Mesendoderm (in vitro differentiated cells): Measurements from ENCODE around the gene ARHGAP22.

Experiments
- DNase-seq: peaks from one replicate; pipeline ENCODE4 v3.0.0; 2013
- H2AK5ac ChIP-seq: 2 replicates; pipeline ENCODE4 v1.6.1; 2013; ENCODE audit warnings: low read length, inconsistent platforms
- H2BK120ac ChIP-seq: 2 replicates; pipeline ENCODE4 v1.6.1; 2013; ENCODE audit warnings: low read depth, mild to moderate bottlenecking, low read length, moderate library complexity, mixed read lengths
- H2BK15ac ChIP-seq: replicated peaks from 2 replicates; pipeline ENCODE4 v1.6.1; 2013; ENCODE audit warnings: low read depth, mild to moderate bottlenecking, moderate library complexity
- H2BK5ac ChIP-seq: 2 replicates; pipeline ENCODE4 v1.6.1; 2013; ENCODE audit warnings: low read length, inconsistent platforms
- H3K18ac ChIP-seq: 2 replicates; pipeline ENCODE4 v1.6.1; 2013; ENCODE audit warnings: mild to moderate bottlenecking, low read length, mixed read lengths
- H3K23ac ChIP-seq: one replicate; pipeline ENCODE4 v1.6.1; 2013; ENCODE audit warnings: low read length
- H3K27ac ChIP-seq: 2 replicates; pipeline ENCODE4 v1.5.1; 2013; ENCODE audit warnings: low read depth, mild to moderate bottlenecking, inconsistent platforms, low read length, moderate library complexity
- H3K27me3 ChIP-seq: 2 replicates; pipeline ENCODE4 v1.6.1; 2013; ENCODE audit warnings: low read length, control low read depth, mild to moderate bottlenecking, inconsistent platforms; ENCODE audit not compliant: insufficient read depth, poor library complexity
- H3K36me3 ChIP-seq: 2 replicates; pipeline ENCODE4 v1.6.1; 2013; ENCODE audit warnings: low read length, inconsistent platforms; ENCODE audit not compliant: control insufficient read depth, insufficient read depth
- H3K4ac ChIP-seq: one replicate; pipeline ENCODE4 v1.6.1; 2013; ENCODE audit warnings: low read depth, mild to moderate bottlenecking, low read length, moderate library complexity
- H3K4me1 ChIP-seq: 2 replicates; pipeline ENCODE4 v1.6.1; 2013; ENCODE audit warnings: low read depth, low read length, inconsistent platforms; ENCODE audit not compliant: control insufficient read depth
- H3K4me2 ChIP-seq: 2 replicates; pipeline ENCODE4 v1.6.1; 2013; ENCODE audit warnings: low read length
- H3K4me3 ChIP-seq: 2 replicates; pipeline ENCODE4 v1.5.1; 2013; ENCODE audit warnings: mild to moderate bottlenecking, low read length
- H3K56ac ChIP-seq: one replicate; pipeline ENCODE4 v1.6.1; 2013; ENCODE audit warnings: low read length
- H3K79me1 ChIP-seq: 2 replicates; pipeline ENCODE4 v1.6.1; 2013; ENCODE audit warnings: low read length, inconsistent platforms
- H3K79me2 ChIP-seq: 2 replicates; pipeline ENCODE4 v1.6.1; 2013; ENCODE audit warnings: mild to moderate bottlenecking, low read length; ENCODE audit not compliant: control insufficient read depth, insufficient read depth
- H3K9ac ChIP-seq: 2 replicates; pipeline ENCODE4 v1.6.1; 2013; ENCODE audit warnings: low read length, inconsistent platforms
- H4K5ac ChIP-seq: one replicate; pipeline ENCODE4 v1.6.1; 2013; ENCODE audit warnings: low read length
- H4K8ac ChIP-seq: one replicate; pipeline ENCODE4 v1.6.1; 2013; ENCODE audit warnings: low read depth, mild to moderate bottlenecking, control low read depth, low read length, moderate library complexity
- WGBS: extraction: QIAGEN DNeasy Blood & Tissue Kit; methylation state at CpG from one replicate; pipeline ENCODE4 v1.1.7; 2013; ENCODE audit warnings: low lambda C conversion rate, missing lambda C conversion rate; ENCODE audit not compliant: insufficient coverage; ENCODE audit errors: extremely low coverage; 5-methylcytosine and 5-hydroxymethylcytosine counted together

ARHGAP22 gene

DNA sequence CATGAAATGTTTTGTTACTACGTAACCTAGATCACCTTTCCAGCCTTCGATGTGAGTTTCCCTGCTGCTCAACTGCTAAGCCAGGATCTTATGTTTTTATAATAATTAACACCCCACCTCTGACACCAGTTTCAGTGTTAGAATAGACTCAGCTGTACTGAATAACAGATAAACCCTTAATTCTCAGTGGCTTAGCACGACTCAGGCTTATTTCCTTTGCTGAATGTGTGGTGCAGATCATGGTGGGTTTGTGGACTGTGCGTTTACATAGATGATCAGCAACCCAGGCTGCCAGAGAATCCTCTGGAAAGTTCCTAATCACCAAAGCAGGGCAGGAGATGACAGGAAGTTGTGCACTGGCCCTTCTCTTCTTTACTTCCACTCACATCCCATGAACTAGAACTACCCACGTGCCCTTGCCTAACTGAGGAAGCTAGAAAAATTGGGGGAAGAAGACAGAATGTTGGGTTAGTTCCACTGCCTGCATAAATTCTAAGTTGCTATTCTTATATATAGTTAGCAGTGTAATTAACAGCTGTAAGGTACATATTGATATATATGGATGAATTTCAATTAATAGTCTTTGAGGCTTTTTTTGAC, 186.6 kb downstream of the ARHGAP22 start:
- Histone ChIP-seq H3K23ac (no peak overlapping the region), H3K27ac (no peak overlapping the region), H3K27me3 (no peaks in the 10 kb centered on the region), H3K56ac (no peak overlapping the region), H4K5ac (no peak overlapping the region), H3K4me1 (no peaks in the 10 kb centered on the region), H2BK5ac (no peak overlapping the region), H3K79me2 (no peaks in the 10 kb centered on the region), H4K8ac (no peak overlapping the region), H3K18ac (no peak overlapping the region), H3K9ac (no peak overlapping the region), H3K4me2 (no peak overlapping the region), H3K4me3 (no peak overlapping the region), H2BK120ac (no peak overlapping the region), H3K36me3 (no peaks in the 10 kb centered on the region), H3K4ac (no peak overlapping the region), H2BK15ac (no peak overlapping the region), H3K79me1 (no peaks in the 10 kb centered on the region), H2AK5ac (no peak overlapping the region)
- no CpG with 5 or more reads among the region's 5 CpGs for WGBS
- no peak for DNase-seq

GRCh38 chr10:48417374-48417773, 187.5 kb downstream of the ARHGAP22 start:
- H3K4ac ChIP-seq, result no peak overlapping the region
- H4K5ac ChIP-seq, result no peak overlapping the region
- no peak overlapping the region for H3K23ac ChIP-seq
- H3K18ac ChIP-seq, result no peak overlapping the region
- DNase-seq, result no peak
- H2BK15ac ChIP-seq, result no peak overlapping the region
- no peaks in the 10 kb centered on the region for H3K36me3 ChIP-seq
- H3K27ac ChIP-seq, result no peak overlapping the region
- no peaks in the 10 kb centered on the region for H3K4me1 ChIP-seq
- no peaks in the 10 kb centered on the region for H3K79me1 ChIP-seq
- no peak overlapping the region for H2AK5ac ChIP-seq
- H3K79me2 ChIP-seq, result no peaks in the 10 kb centered on the region
- H3K27me3 ChIP-seq, result no peaks in the 10 kb centered on the region
- H3K9ac ChIP-seq, result no peak overlapping the region
- H3K56ac ChIP-seq, result no peak overlapping the region
- no CpG with 5 or more reads among the region's 1 CpG for WGBS
- H3K4me2 ChIP-seq, result no peak overlapping the region
- no peak overlapping the region for H2BK5ac ChIP-seq
- no peak overlapping the region for H2BK120ac ChIP-seq
- H3K4me3 ChIP-seq, result no peak overlapping the region
- H4K8ac ChIP-seq, result no peak overlapping the region

- WGBS, result no CpG with 5 or more reads among the region's 2 CpGs
- H3K4me3 ChIP-seq, result no peak overlapping the region
Observed at GRCh38 chr10:48416584-48417232, 188.2 kb downstream of the ARHGAP22 start.

DNA sequence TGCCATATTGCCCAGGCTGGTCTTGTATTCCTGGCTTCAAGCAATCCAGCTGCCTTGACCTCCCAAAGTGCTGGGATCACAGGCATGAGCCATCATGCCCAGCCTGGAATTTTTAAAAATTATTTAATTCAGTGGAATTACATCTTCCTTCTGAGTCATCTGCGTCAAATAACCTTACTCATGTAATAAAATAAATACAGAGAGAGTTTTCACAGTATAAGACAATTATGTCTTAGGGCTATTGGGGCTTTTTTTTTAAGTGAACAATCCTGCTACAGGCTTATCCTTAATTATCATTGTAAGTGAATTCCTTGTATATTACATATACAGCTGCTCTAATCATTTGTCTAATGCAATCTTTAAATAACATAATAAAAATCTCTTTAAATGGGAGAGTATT, 190.1 kb downstream of the ARHGAP22 start:
- H3K4me1 ChIP-seq, result no peaks in the 10 kb centered on the region
- H3K9ac ChIP-seq, result no peak overlapping the region
- WGBS, result no CpG with 5 or more reads among the region's 1 CpG
- H3K56ac ChIP-seq, result no peak overlapping the region
- H3K27ac ChIP-seq, result no peak overlapping the region
- H3K79me1 ChIP-seq, result no peaks in the 10 kb centered on the region
- no peak for DNase-seq
- H2BK5ac ChIP-seq, result no peak overlapping the region
- no peak overlapping the region for H2BK120ac ChIP-seq
- H3K79me2 ChIP-seq, result no peaks in the 10 kb centered on the region
- H2BK15ac ChIP-seq, result no peak overlapping the region
- no peak overlapping the region for H3K4me2 ChIP-seq
- peaks cover 1% of the 10 kb centered on the region for H3K36me3 ChIP-seq
- no peak overlapping the region for H3K18ac ChIP-seq
- H3K23ac ChIP-seq, result no peak overlapping the region
- no peaks in the 10 kb centered on the region for H3K27me3 ChIP-seq
- no peak overlapping the region for H3K4ac ChIP-seq
- no peak overlapping the region for H4K5ac ChIP-seq
- no peak overlapping the region for H3K4me3 ChIP-seq
- no peak overlapping the region for H4K8ac ChIP-seq
- no peak overlapping the region for H2AK5ac ChIP-seq

More at GRCh38 chr10:48416584-48417232, 188.2 kb downstream of the ARHGAP22 start:
- DNase-seq, result no peak
- H3K27me3 ChIP-seq, result no peaks in the 10 kb centered on the region
- no peak overlapping the region for H3K18ac ChIP-seq
- no peak overlapping the region for H2BK5ac ChIP-seq
- no peaks in the 10 kb centered on the region for H3K79me2 ChIP-seq
- no peak overlapping the region for H2BK120ac ChIP-seq
- no peak overlapping the region for H3K4me2 ChIP-seq
- H3K9ac ChIP-seq, result no peak overlapping the region
- no peak overlapping the region for H2BK15ac ChIP-seq
- H3K56ac ChIP-seq, result no peak overlapping the region
- H3K36me3 ChIP-seq, result no peaks in the 10 kb centered on the region
- no peak overlapping the region for H2AK5ac ChIP-seq
- no peaks in the 10 kb centered on the region for H3K4me1 ChIP-seq
- H3K79me1 ChIP-seq, result no peaks in the 10 kb centered on the region
- H3K4ac ChIP-seq, result no peak overlapping the region
- H4K5ac ChIP-seq, result no peak overlapping the region
- no peak overlapping the region for H3K23ac ChIP-seq
- H3K27ac ChIP-seq, result no peak overlapping the region
- H4K8ac ChIP-seq, result no peak overlapping the region

DNA sequence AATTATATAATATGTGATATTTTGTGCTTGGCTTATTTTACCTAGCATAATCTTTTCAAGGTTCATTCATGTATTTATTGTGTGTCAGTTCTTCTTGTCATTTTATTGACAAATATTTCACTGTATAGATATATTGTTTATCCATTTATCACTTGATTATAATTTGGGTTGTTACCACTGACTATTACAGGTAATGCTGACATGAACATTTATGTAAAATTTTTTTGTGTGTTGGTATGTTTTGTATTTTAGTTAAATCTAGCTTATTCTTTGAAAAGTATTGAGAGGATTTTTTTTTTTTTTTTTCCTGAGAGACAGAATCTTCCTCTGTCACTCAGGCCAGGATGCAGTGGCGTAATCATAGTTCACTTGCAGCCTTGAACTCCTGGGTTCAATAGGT, 190.7 kb downstream of the ARHGAP22 start:
- Histone ChIP-seq H4K8ac (no peak overlapping the region), H3K23ac (no peak overlapping the region), H3K27me3 (no peaks in the 10 kb centered on the region), H3K18ac (no peak overlapping the region), H3K9ac (no peak overlapping the region), H2BK5ac (no peak overlapping the region), H2AK5ac (no peak overlapping the region), H3K56ac (no peak overlapping the region), H3K79me2 (no peaks in the 10 kb centered on the region), H2BK120ac (no peak overlapping the region), H3K79me1 (no peaks in the 10 kb centered on the region), H3K4me2 (no peak overlapping the region), H3K4me3 (no peak overlapping the region), H3K36me3 (peaks cover 1% of the 10 kb centered on the region), H3K4me1 (no peaks in the 10 kb centered on the region), H3K4ac (no peak overlapping the region), H2BK15ac (no peak overlapping the region), H3K27ac (no peak overlapping the region), H4K5ac (no peak overlapping the region)
- DNase-seq, result no peak
- WGBS, result no CpG with 5 or more reads among the region's 1 CpG

- WGBS, result no CpG with 5 or more reads among the region's 4 CpGs
- no peak overlapping the region for H3K4ac ChIP-seq
- H3K56ac ChIP-seq, result no peak overlapping the region
- no peak overlapping the region for H3K23ac ChIP-seq
- no peak overlapping the region for H4K8ac ChIP-seq
- no peak for DNase-seq
- H2BK120ac ChIP-seq, result no peak overlapping the region
- H3K27ac ChIP-seq, result no peak overlapping the region
- no peaks in the 10 kb centered on the region for H3K27me3 ChIP-seq
- H3K79me2 ChIP-seq, result no peaks in the 10 kb centered on the region
- no peak overlapping the region for H2BK5ac ChIP-seq
- no peaks in the 10 kb centered on the region for H3K4me1 ChIP-seq
- H3K4me2 ChIP-seq, result no peak overlapping the region
- no peak overlapping the region for H2BK15ac ChIP-seq
- H3K79me1 ChIP-seq, result no peaks in the 10 kb centered on the region
- H3K36me3 ChIP-seq, result peaks cover 1% of the 10 kb centered on the region
- no peak overlapping the region for H3K9ac ChIP-seq
- no peak overlapping the region for H3K4me3 ChIP-seq
- no peak overlapping the region for H4K5ac ChIP-seq
- H3K18ac ChIP-seq, result no peak overlapping the region
- no peak overlapping the region for H2AK5ac ChIP-seq
Observed at GRCh38 chr10:48412933-48413332, 191.9 kb downstream of the ARHGAP22 start.
